ENCODE measurements around the gene MYL6B. TPM values are rescaled to one million over a fixed set of nuclear protein-coding genes. Genes with fewer than 3 reads are reported as not detected.

The MYL6B gene
- 63.6 and 75.0 TPM in 2 replicates for total RNA-seq

- peak; percentile 94 to 95 for DNase-seq (ENCODE audit: low read depth in 2 of 2)
These were observed at the start of gene MYL6B for GRCh38 chr12:56152132-56152755. MYL6B (plus strand) TSS chr12:56152587; CDS start chr12:56153919, 1,332 bp downstream.

- DNase-seq (ENCODE audit: low read depth in 2 of 2), result no peak
These were observed 49.7 kb upstream of the MYL6B start for GRCh38 chr12:56102683-56103065.

GRCh38 chr12:56103066-56103711 lies 49.2 kb upstream of the MYL6B start:
- no peak for DNase-seq (ENCODE audit: low read depth in 2 of 2)

DNA sequence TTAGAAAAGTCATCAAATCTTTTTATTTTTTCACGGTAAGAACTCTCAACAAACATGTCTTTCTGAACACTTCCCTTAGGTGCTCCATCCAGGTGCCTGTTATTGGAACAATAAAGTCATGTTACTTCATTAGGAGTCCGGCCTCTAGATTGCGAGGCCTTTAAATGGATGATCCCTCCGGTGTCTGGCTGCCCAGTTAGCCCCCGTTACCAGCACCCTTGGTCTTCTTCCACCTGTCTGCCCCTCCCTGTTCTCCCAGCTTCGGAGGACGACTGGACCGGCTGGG lies 48.6 kb upstream of the MYL6B start:
- DNase-seq (ENCODE audit: low read depth in 2 of 2), result no peak

DNA sequence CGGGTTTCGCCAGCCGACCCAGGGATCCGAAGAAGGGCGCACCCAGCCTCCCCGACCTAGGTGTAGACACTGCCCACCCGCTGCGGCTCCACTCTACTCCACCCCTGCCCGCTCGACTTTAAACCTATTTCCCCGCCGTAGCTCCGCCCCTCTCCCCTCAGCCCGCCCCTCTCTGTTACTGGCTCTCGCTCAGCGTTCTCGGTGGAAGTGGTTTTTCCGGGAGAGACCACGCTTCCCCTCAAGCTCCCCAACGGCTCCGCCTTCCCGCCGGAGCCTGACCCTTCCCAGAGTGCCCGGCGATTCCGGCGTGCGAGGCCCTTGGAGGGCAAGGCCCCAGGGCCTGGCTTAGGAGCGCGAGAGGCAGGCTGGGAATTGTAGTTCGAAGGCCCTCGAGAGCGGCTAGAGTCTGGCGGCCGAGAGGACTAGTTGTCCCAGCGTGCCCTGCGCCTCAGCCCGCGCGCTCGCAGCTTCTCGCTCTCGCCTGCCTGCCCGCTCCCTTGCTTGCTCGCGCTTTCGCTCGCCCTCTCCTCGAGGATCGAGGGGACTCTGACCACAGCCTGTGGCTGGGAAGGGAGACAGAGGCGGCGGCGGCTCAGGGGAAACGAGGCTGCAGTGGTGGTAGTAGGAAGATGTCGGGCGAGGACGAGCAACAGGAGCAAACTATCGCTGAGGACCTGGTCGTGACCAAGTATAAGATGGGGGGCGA lies 48.1 kb upstream of the MYL6B start, which contains the start of gene PA2G4:
Gene PA2G4 (plus strand): TSS at position 451 of the 706 bp plus-strand sequence. CDS start 179 bp downstream, at position 630.
- peak; percentile 99 to 100 for DNase-seq (ENCODE audit: low read depth in 2 of 2)

DNA sequence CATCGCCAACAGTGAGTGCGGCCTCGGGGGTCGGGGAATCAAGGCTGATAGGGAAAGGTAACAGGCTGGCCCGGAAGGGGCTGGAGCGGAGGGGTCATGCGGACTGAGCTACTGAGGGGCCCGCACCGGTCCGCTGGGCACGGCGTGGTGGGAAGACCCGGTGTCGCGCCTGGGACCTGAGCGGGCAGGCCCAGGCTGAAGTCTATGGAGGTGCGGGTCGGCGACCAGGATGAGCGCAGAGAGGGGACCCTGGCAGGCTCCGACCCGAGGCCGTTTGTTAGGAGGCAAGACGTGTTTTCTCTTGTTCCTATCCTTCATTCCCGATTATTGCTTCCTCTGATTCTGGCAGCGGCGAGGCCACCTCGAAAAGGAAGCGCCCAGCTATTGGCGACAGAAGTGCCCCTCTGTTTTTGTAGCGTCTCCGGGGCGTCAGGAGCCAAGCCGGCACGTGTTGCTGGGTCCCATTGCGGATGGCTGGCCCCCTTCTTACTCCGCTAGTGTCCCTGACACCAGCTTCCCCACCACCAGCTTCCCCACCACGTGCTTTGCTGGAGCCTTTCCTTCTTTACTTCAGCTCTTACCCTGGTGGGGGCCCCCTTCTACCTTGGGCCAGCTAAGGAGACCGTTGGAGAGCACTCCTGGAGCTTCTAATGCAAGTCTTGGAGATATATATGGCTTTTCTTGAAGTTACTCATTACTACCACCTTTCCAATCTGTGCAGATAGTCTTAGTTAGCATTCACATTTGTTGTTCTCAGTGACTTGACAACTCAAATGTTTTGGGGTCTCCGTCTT lies 47.4 kb upstream of the MYL6B start:
- DNase-seq (ENCODE audit: low read depth in 2 of 2), result peak; percentile 31 to 56

DNA sequence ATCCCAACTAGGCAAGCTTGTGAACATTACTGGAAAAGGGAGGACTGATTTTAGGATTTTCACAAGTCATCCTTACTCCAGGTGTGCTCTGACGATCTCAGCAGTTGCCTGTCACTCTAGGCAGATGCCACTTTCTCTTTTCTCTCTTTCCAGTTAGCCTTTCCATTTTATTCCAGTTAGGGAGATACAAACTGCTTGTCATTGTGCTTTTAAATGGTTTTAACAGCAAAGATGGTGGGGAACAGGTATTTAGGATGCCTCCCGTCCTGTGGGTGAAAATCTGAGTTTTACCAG lies 46.8 kb upstream of the MYL6B start:
- no peak for DNase-seq (ENCODE audit: low read depth in 2 of 2)

GRCh38 chr12:56107242-56107641 lies 45.1 kb upstream of the MYL6B start:
- no peak for DNase-seq (ENCODE audit: low read depth in 2 of 2)

DNA sequence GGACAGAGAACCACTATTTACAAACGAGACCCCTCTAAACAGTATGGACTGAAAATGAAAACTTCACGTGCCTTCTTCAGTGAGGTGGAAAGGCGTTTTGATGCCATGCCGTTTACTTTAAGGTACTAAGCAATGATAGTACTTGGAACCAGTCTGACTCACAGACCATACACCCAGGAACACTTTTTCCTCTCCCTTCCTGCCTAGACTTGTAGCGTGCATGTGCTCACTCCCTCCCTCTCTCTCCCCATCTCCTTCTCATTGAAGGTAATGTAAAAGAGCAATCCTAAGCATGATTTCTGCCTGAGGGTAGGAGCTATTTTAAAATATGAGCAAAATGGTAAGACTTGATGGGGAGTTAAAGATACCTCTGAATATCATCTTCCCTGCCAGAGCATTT lies 41.8 kb upstream of the MYL6B start:
- DNase-seq (ENCODE audit: low read depth in 2 of 2), result no peak

DNA sequence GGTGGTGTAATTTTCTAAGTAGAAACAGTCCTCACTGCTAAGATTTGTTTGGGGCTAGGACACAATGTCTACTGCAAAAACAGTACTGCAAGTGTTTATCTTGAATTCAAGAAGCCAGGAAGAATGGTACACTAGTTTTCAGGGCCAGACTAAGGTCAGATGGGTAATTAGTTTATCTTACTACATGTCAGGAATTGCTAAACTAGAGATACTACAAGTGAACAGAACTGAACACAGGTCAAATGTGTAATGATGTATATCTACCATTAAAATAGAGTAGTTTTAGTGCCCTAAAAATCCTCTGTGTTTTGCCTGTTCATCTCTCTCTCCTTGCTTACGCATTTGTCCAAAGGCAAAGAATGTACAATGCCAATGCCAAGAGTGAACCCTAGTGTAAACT lies 38.3 kb upstream of the MYL6B start:
- no peak for DNase-seq (ENCODE audit: low read depth in 2 of 2)

GRCh38 chr12:56115329-56115728 lies 37.1 kb upstream of the MYL6B start:
- peak; percentile 46 to 47 for DNase-seq (ENCODE audit: low read depth in 2 of 2)

DNA sequence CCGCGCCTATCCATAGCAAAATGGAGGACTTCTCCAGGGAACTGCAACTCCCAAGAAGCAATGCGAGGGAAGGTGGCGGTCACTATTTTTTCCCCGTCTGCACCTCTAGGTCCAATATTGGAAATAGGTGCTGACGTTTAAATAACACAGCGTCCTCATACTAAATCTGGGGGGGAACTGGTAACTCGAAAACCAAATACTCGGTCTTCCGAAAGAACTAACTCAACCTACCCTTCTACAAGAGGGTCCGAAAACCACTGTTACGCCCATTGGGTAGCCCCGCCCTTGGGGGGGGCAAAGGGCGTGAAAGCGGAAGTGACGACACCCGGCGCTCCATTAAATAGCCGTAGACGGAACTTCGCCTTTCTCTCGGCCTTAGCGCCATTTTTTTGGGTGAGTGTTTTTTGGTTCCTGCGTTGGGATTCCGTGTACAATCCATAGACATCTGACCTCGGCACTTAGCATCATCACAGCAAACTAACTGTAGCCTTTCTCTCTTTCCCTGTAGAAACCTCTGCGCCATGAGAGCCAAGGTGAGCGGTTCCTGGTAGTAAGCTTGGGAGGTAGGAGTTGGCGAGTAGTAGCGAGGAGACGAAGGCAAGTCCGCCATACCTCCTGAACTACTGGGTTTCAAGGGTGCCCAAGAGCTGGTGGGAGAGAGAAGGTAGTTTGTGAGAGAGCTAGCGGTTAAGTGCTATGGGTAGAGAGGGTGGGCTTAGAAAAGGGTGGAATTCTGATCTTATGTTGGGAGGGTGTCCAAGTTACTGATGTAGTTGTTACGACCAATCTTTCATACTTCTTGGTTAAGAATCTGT lies 35.9 kb upstream of the MYL6B start, which contains the start of gene RPL41:
Gene RPL41 (plus strand): TSS at position 367 of the 815 bp plus-strand sequence.
- DNase-seq (ENCODE audit: low read depth in 2 of 2), result peak; percentile 97

DNA sequence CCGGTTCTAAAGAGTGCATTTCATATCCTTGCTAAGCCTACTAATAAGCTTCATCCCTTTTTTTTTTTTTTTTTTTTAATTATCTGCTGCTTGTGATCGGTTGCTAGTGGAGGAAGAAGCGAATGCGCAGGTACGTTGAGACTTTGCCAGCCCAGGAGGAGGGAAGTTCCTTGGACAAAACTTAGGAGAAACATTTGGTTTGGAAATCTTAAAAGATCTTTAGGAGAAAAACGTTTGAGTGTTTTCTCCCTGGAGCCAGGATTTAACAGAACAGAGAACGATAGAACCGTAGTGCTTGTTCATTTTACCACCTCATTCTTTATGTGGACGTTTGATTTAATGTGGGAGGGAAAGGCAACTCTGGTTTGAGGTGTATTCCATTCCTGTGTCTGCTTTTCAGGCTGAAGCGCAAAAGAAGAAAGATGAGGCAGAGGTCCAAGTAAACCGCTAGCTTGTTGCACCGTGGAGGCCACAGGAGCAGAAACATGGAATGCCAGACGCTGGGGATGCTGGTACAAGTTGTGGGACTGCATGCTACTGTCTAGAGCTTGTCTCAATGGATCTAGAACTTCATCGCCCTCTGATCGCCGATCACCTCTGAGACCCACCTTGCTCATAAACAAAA lies 35.2 kb upstream of the MYL6B start:
- peak in 1 of 2 donors; percentile 25 for DNase-seq (ENCODE audit: low read depth in 2 of 2)

DNA sequence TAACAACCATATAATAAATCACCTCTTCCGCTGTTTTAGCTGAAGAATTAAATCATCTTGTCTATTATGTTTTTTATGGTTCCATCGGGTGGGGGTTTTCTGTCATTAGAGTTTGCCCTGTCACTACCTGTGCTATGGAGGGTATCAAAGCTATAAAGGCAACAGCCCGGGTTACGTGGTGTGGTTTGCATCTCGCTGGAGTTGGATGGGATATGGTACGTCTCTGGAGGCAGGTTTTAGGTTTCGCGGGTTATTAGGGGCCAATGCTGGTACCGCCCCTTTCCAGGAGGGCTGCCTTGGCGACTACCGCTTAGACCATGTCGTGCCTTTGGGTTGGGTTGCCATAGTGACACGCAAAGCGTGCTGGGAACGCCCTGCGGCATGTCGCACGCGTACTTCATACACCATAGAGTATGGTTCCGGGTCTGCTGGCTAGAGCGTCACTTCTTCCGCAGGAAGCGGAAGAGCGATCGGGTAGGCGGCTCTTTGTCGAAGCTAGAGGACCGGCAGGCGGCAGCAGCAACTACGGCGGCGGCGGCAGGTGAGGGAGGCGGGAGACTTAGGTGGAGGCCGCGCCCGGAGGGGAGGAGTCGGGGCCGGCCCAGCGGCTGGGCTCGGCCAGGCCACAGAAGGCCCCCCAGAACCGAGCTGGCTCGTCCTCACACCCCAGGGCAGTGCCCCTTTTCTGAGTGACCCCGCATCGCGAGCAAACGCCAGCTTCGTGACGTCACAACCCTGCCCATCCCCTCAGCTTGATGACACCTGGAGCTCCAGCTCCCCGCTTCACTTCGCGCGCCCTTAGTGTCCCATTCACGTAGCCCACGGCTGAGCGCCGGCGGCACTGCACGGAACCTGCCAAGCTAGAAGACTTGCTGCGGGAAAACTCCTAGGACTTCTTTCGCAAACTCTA lies 34.4 kb upstream of the MYL6B start, which contains the start of gene ZC3H10:
Gene ZC3H10 (plus strand): TSS at position 489 of the 910 bp plus-strand sequence. CDS start 2,297 bp downstream, outside the sequence.
- DNase-seq (ENCODE audit: low read depth in 2 of 2), result peak; percentile 100

- DNase-seq (ENCODE audit: low read depth in 2 of 2), result no peak
These were observed 33.6 kb upstream of the MYL6B start for GRCh38 chr12:56118688-56119357.

DNA sequence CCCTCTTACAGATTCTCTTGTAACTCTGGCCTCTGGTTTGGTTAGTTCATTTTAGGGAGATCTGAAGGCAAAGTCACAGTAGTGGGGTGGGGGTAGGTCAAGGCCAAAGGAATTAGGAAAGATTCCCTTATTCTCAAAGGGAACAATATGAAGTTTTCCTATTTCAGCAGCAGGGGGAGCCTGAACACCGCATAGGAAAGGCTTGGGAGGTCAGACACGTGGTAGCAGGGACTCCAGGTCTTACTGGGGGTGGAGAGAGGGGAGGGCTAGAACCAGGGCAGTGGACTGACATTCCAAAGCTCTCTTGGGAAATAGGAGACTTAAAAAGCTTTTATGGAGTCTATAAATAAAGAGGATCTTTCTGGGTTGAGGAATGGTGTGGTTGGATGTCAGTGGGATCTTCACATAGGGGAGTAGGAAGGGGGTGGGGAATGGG lies 33.0 kb upstream of the MYL6B start:
- DNase-seq (ENCODE audit: low read depth in 2 of 2), result peak; percentile 93 to 94

DNA sequence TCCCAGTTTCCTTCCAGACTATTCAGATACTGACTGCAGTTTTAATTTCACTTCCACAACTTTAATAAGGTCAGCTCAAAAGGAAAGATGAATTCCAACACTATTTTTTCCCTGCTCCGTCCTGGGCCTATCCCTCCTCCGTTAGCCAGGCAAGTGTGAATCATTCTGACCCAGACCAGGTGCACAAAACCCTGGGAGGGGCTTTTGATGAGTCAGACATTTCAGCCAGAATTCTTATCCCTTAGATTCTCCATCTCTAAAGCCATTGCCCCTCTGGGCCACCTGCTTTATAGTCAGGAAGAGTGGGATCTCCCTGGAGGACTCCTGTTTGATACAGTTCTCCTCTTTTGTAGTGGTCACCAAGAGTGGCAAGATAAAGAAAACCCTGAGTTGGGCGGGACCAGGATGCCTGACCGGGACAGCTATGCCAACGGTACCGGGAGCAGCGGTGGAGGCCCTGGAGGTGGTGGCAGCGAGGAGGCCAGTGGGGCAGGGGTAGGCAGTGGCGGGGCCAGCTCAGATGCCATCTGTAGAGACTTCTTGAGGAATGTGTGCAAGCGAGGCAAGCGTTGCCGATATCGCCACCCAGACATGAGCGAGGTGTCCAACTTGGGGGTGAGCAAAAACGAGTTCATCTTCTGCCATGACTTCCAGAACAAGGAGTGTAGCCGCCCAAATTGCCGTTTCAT lies 32.1 kb upstream of the MYL6B start:
- no peak for DNase-seq (ENCODE audit: low read depth in 2 of 2)

- no peak for DNase-seq (ENCODE audit: low read depth in 2 of 2)
These were observed 31.1 kb upstream of the MYL6B start for GRCh38 chr12:56121204-56121870.
